Measurements from ENCODE around the gene AFF3. TPM values are rescaled to one million over a fixed set of nuclear protein-coding genes. Genes with fewer than 3 reads are reported as not detected.

The AFF3 gene
- total and polyA plus RNA-seq, 2 of the 13 experiments (the other 11 are each of a cell fraction or from before 2014, with no cell fraction given), result not detected

GRCh38 chr2:99695130-99695943 lies 447.1 kb downstream of the AFF3 start:
- H3K27ac ChIP-seq (ENCODE audit: extremely low read length, insufficient read depth, low read length), result no peak overlapping the region
- H3K4me3 ChIP-seq (replicated peaks in 1 of 3; ENCODE audit: insufficient read depth in 1 of 3, low read depth in 2 of 3, low read length in 3 of 3), result no peak overlapping the region
- intact Hi-C loops (cut with micrococcal nuclease; ENCODE audit: unreplicated experiment) (no loop called here), in situ Hi-C loops (cut with HindIII; ENCODE audit: extremely low pct_ligation_motif_present, low pct_unique_long_range_greater_than_20kb) (no loop called here)
- H3K9me3 ChIP-seq (ENCODE audit: low read length), result no peaks in the 10 kb centered on the region
- no peaks in the 10 kb centered on the region for H3K27me3 ChIP-seq (ENCODE audit: control insufficient read depth in 1 of 2, insufficient read depth in 2 of 2, low read length in 2 of 2)
- H2AFZ ChIP-seq (ENCODE audit: low read length), result no peak overlapping the region
- ChIA-PET POLR2A (no interaction called here), CTCF (ENCODE audit: low intra/inter-chr PET ratio, low total read pairs) (no interaction called here)
- H3K36me3 ChIP-seq (replicated peaks in 1 of 2; ENCODE audit: control insufficient read depth in 1 of 2, insufficient read depth in 2 of 2, low read length in 2 of 2), result no peaks in the 10 kb centered on the region
- no peak for TF ChIP-seq ZNF235 (CRISPR knock-in tag; IDR thresholded peaks at IDR 0.05; ENCODE audit: borderline replicate concordance)
- TF ChIP-seq SNAPC4 (CRISPR knock-in tag; IDR thresholded peaks at IDR 0.05), result no peak
- no peak for TF ChIP-seq NCOA1 (CRISPR knock-in tag; IDR thresholded peaks at IDR 0.05)
- no peak for TF ChIP-seq NFKBIZ (CRISPR knock-in tag; IDR thresholded peaks at IDR 0.05)
- H3K9ac ChIP-seq (ENCODE audit: insufficient read depth, low read depth, low read length), result no peak overlapping the region
- H3K4me1 ChIP-seq (ENCODE audit: insufficient read depth, low read length), result no peaks in the 10 kb centered on the region
- no TSS peak for BruUV-seq (replicated peaks)
- no peaks in the 10 kb centered on the region for H4K20me1 ChIP-seq (ENCODE audit: insufficient read depth, low read length)
- ATAC-seq (no peak), FAIRE-seq (no peak), DNase-seq (ENCODE audit: low spot score) (no peak)
- no peaks in the 10 kb centered on the region for H3K79me2 ChIP-seq (ENCODE audit: insufficient read depth, low read length)
- no peak overlapping the region for H3K4me2 ChIP-seq (ENCODE audit: low read depth, low read length)
- 48% methylated on average over 11 of the region's 11 CpGs for WGBS (ENCODE audit: low lambda C conversion rate)

Data from HepG2 (cell line).